Nephron (organoid): ENCODE results near the gene RBP5.

Experiments
- H3K27ac Mint-ChIP-seq, 3 experiments: 2 replicates each; pipeline ENCODE4 v1.8.0; 2020; ENCODE audit warnings: mixed read lengths in 3 of 3, mild to moderate bottlenecking in 2 of 3, moderate library complexity in 1 of 3
- H3K27me3 Mint-ChIP-seq: 2 replicates; pipeline ENCODE4 v1.8.0; 2021; ENCODE audit warnings: low read depth, mild to moderate bottlenecking, moderate library complexity, mixed read lengths
- H3K36me3 Mint-ChIP-seq: 2 replicates; pipeline ENCODE4 v1.8.0; 2020; ENCODE audit warnings: low read depth, mixed read lengths
- H3K4me1 Mint-ChIP-seq: 2 replicates; pipeline ENCODE4 v1.8.0; 2020; ENCODE audit warnings: mixed read lengths
- H3K4me3 Mint-ChIP-seq, 3 experiments: 2 replicates each; pipeline ENCODE4 v1.8.0; 2020; ENCODE audit warnings: mild to moderate bottlenecking in 3 of 3, mixed read lengths in 3 of 3, moderate library complexity in 2 of 3
- H3K9me3 Mint-ChIP-seq: 2 replicates; pipeline ENCODE4 v1.8.0; 2020; ENCODE audit warnings: mixed read lengths
- TF ChIP-seq, protein P1 (sequence below), 3 experiments: fragments of 200-600 bp; sonication (generic); IDR thresholded peaks; one replicate each; pipeline ENCODE4 v1.5.0; 2021; ENCODE audit warnings: antibody characterized with exemption in 3 of 3; ENCODE audit not compliant: unreplicated experiment in 3 of 3

Gene RBP5

DNA sequence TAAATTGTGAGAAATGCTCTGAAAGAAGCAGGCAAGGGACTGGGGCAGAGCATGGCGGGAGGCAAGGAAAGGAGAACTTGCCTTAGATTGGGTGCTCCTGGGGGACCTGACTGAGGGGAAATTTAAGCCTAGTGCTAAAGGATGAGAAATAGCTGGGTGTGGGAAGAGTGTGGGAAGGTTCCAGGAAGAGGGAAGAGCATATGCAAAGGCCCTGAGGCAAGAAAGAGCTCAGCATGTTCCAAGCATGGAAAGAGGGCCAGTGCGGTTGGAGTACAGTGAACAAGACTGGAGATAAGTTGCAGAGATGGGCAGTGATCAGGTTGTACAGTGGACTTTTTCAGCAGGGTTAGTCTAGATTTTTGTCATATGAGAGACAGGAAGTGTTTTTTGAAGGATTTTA lies 10.5 kb upstream of the RBP5 start:
- Mint-ChIP-seq H3K4me3 (no peak overlapping the region), H3K36me3 (peaks cover 75% of the 10 kb centered on the region), H3K4me1 (no peaks in the 10 kb centered on the region), H3K9me3 (no peaks in the 10 kb centered on the region), H3K27me3 (no peaks in the 10 kb centered on the region), H3K27ac (no peak overlapping the region)
- TF ChIP-seq, protein P1, sequence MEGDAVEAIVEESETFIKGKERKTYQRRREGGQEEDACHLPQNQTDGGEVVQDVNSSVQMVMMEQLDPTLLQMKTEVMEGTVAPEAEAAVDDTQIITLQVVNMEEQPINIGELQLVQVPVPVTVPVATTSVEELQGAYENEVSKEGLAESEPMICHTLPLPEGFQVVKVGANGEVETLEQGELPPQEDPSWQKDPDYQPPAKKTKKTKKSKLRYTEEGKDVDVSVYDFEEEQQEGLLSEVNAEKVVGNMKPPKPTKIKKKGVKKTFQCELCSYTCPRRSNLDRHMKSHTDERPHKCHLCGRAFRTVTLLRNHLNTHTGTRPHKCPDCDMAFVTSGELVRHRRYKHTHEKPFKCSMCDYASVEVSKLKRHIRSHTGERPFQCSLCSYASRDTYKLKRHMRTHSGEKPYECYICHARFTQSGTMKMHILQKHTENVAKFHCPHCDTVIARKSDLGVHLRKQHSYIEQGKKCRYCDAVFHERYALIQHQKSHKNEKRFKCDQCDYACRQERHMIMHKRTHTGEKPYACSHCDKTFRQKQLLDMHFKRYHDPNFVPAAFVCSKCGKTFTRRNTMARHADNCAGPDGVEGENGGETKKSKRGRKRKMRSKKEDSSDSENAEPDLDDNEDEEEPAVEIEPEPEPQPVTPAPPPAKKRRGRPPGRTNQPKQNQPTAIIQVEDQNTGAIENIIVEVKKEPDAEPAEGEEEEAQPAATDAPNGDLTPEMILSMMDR (IDR thresholded peaks at IDR 0.05; ENCODE audit: unreplicated experiment in 3 of 3): no peak

DNA sequence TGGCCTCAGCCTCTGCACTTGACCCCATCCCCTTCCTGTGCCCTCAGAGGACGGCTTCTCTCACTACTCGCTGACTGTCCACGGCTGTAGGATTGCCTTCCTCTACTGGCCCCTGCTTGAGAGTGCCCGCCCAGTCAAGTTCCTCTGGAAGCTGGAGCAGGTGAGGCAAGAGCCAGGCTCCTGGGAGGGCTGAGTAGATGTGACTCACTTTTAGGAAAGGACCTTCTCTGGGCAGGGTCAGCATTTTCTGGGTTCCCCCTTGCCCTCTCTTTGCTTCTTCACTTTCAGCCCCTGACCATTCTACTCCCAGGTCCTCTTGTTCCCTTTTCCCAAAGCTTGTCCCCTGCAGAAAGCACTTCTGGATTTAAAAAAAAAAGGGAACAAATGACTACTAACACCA lies 9.2 kb upstream of the RBP5 start:
- H3K4me1 Mint-ChIP-seq: no peaks in the 10 kb centered on the region
- no peak overlapping the region for H3K4me3 Mint-ChIP-seq
- TF ChIP-seq, protein P1 (IDR thresholded peaks at IDR 0.05; ENCODE audit: unreplicated experiment in 3 of 3): no peak
- no peaks in the 10 kb centered on the region for H3K27me3 Mint-ChIP-seq
- peaks cover 78% of the 10 kb centered on the region for H3K36me3 Mint-ChIP-seq
- H3K27ac Mint-ChIP-seq: no peak overlapping the region
- H3K9me3 Mint-ChIP-seq: no peaks in the 10 kb centered on the region

DNA sequence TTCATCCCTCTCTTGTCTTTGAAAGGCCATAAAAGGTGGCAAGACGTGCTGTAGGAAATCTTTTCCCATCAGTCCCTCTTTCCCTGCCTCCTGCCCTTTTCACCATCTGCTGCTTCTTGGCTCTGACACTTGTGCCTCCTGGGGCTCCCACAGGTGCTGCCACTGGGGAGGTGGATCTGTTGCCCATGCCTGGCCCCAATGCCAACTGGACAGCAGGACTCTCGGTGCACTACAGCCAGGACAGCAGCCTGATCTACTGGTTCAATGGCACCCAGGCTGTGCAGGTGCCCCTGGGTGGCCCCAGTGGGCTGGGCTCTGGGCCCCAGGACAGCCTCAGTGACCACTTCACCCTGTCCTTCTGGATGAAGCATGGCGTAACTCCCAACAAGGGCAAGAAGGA lies 8.0 kb upstream of the RBP5 start:
- no peak overlapping the region for H3K4me3 Mint-ChIP-seq
- H3K36me3 Mint-ChIP-seq: peaks cover 67% of the 10 kb centered on the region
- H3K4me1 Mint-ChIP-seq: peaks cover 10% of the 10 kb centered on the region
- no peak overlapping the region for H3K27ac Mint-ChIP-seq
- TF ChIP-seq, protein P1 (IDR thresholded peaks at IDR 0.05; ENCODE audit: unreplicated experiment in 3 of 3): no peak
- H3K27me3 Mint-ChIP-seq: no peaks in the 10 kb centered on the region
- H3K9me3 Mint-ChIP-seq: no peaks in the 10 kb centered on the region

DNA sequence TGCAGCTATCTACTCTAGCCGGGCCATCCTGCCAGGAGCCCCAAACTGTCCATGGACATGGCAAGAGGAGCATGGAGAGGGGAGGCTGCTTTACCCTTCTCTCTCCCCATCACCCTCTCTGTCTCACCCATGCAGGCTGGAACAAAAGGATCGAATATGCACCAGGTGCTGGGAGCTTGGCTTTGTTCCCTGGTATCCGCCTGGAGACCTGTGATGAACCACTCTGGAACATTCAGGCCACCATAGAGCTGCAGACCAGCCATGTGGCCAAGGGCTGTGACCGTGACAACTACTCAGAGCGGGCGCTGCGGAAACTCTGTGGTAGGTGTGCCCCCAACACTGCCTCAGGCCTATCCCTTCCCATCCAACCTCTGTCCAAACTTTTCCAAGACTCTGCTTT lies 7.4 kb upstream of the RBP5 start:
- Mint-ChIP-seq H3K27ac (no peak overlapping the region), H3K9me3 (no peaks in the 10 kb centered on the region), H3K4me3 (no peak overlapping the region), H3K36me3 (peaks cover 60% of the 10 kb centered on the region), H3K27me3 (no peaks in the 10 kb centered on the region), H3K4me1 (peaks cover 12% of the 10 kb centered on the region)
- TF ChIP-seq, protein P1 (IDR thresholded peaks at IDR 0.05; ENCODE audit: unreplicated experiment in 3 of 3): no peak

DNA sequence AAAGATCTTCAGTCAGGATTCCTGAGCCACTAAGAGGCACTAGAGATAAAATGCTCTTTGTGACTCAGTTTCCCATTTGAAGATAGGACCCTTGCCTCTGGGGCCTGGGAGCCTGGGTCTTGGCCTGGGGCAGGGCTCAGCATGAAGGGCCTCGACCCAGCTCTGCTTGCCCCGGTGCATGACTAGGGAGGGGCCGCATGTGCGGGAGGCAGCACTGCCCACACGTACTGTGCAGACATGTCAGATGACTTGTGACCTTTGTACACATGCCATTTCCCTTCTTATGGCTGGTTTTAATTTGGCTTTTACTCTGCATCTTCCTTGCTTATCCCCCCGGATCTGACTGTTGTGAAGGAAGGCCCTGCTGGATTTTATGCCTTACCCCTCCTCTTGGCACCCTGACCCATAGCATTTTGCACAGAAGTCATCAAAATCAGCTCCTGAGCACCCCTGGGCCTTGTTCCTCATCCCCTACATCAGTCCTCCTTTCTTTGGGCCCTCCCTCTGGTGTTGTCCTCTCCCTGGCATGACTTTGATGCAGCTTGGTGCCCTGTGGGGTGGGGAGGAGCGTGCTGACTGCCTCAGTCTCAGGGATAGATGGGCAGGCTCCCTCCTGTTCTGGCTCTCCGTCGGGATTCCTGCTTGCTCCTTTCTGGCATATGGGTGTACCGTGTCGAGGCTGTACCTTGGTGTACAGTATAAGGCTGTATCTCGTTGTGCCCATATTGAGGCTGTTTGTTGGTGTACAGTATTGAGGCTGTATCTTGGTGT lies 5.9 kb upstream of the RBP5 start:
- Mint-ChIP-seq H3K36me3 (peaks cover 54% of the 10 kb centered on the region), H3K27me3 (no peaks in the 10 kb centered on the region), H3K27ac (no peak overlapping the region), H3K4me1 (peaks cover 17% of the 10 kb centered on the region), H3K4me3 (peak overlapping the region in 1 of 3 experiments; percentile 18), H3K9me3 (no peaks in the 10 kb centered on the region)
- TF ChIP-seq, protein P1 (IDR thresholded peaks at IDR 0.05; ENCODE audit: unreplicated experiment in 3 of 3): no peak

DNA sequence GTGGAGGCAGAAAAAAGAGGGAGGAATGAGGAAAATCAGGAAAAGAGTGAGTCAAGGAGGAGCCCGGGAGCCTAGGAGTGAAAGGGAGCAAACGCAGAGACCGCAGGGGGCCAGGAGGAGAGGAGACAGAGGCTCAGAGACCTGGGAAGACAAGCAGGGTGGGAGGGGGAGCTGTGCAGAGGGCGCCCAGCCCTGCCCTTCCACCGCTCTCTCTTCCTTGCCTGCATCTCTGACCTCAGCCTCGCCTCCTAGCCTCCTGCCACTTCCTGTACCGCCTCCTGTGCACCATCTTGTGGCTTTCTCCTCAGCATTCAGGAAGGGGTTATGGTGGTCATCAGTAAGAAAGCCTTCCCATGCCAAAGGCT lies 2.8 kb upstream of the RBP5 start:
- H3K9me3 Mint-ChIP-seq: no peaks in the 10 kb centered on the region
- peak overlapping the region; percentile 90 to 99 (median 91) for H3K4me3 Mint-ChIP-seq
- peaks cover 9% of the 10 kb centered on the region for H3K27me3 Mint-ChIP-seq

More for the DNA sequence above, 2.8 kb upstream of the RBP5 start:
- peak overlapping the region in 1 of 3 experiments; percentile 86 for H3K27ac Mint-ChIP-seq
- peaks cover 32% of the 10 kb centered on the region for H3K36me3 Mint-ChIP-seq
- TF ChIP-seq, protein P1 (IDR thresholded peaks at IDR 0.05; ENCODE audit: unreplicated experiment in 3 of 3): no peak
- H3K4me1 Mint-ChIP-seq: peaks cover 33% of the 10 kb centered on the region
